Mucosa of rectum (tissue), 2 donors: ENCODE data around the gene MAST4.

Experiments
- H3K27ac ChIP-seq, 2 donors: one replicate each; pipeline ENCODE4 v1.7.0; 2013; ENCODE audit warnings: inconsistent platforms in 2 of 2, low read depth in 2 of 2, low read length in 2 of 2
- H3K27me3 ChIP-seq, 2 donors: one replicate each; pipeline ENCODE4 v1.7.0; 2013; ENCODE audit warnings: low read length in 2 of 2; ENCODE audit not compliant: control insufficient read depth in 2 of 2, insufficient read depth in 2 of 2
- H3K36me3 ChIP-seq, 2 donors: one replicate each; pipeline ENCODE4 v1.7.0; 2013; ENCODE audit warnings: low read length in 2 of 2; ENCODE audit not compliant: control insufficient read depth in 2 of 2, insufficient read depth in 2 of 2
- H3K4me1 ChIP-seq, 2 donors: one replicate each; pipeline ENCODE4 v1.7.0; 2013; ENCODE audit warnings: low read length in 2 of 2, mild to moderate bottlenecking in 1 of 2; ENCODE audit not compliant: control insufficient read depth in 2 of 2, insufficient read depth in 2 of 2
- H3K4me3 ChIP-seq, 2 donors: one replicate each; pipeline ENCODE4 v1.7.0; 2013; ENCODE audit warnings: low read length in 2 of 2
- H3K9ac ChIP-seq, 2 donors: one replicate each; pipeline ENCODE4 v1.7.0; 2013; ENCODE audit warnings: low read length in 2 of 2, low read depth in 1 of 2, mild to moderate bottlenecking in 1 of 2
- H3K9me3 ChIP-seq, 2 donors: one replicate each; pipeline ENCODE4 v1.7.0; 2013; ENCODE audit warnings: low read length in 2 of 2; ENCODE audit not compliant: control insufficient read depth in 2 of 2
- donor health status: healthy.
- donor health status: Normal muscosa, but diverticular disease.

MAST4 gene

DNA sequence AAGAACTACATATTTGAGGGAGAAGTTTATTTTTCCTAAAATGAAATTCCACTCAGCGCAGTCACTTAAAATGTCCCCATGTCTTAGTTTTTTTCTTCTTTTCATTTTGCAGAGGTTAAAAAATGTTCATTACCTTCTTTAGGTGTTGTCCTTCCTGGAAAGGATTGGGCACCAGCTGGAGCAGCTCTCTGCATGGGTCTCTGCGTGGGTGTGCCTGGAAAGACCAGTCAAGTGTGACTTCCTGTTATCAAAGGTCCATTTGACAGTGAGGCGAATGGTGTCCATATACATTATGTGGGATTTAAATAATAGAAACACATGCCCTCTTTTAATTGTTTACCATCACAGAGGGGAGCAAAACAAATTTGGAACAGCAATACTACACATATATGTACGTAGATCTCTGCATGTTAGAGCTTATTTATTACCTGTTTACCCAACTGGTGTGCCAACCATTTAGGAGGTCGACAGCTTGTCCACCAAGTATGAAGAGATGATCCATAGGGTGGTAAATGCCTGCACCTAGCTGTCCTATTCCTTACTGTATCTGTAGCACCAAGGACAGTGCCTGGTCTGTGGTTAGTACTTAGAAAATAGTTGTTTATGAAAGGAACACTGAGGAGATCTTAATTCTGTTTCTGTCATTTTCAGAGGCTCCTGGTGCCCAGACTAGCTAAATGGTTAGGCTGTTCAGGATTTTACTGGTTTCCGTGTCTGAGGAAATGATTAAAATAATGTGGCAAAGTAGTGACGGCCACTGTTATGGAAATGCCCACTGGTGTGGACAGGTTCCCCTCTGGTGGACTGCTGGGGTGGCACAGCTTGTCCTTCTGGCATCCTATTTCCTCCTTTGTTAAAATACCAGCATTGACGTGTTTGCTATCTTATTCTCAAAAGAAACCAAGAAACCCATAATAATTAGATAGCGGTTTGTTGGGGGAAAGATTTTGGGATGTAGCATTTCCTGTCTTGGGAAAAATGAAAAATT lies 200.4 kb downstream of the MAST4 start:
- Histone ChIP-seq H3K27ac (no peak overlapping the region), H3K27me3 (no peaks in the 10 kb centered on the region), H3K9me3 (no peaks in the 10 kb centered on the region), H3K36me3 (no peaks in the 10 kb centered on the region), H3K4me1 (no peaks in the 10 kb centered on the region), H3K9ac (no peak overlapping the region), H3K4me3 (no peak overlapping the region)

GRCh38 chr5:66802941-66803340 lies 206.7 kb downstream of the MAST4 start:
- H3K9me3 ChIP-seq, result no peaks in the 10 kb centered on the region
- peaks cover 0 to 4% of the 10 kb centered on the region in 2 donors for H3K27me3 ChIP-seq
- no peak overlapping the region for H3K4me3 ChIP-seq
- no peak overlapping the region for H3K9ac ChIP-seq
- no peaks in the 10 kb centered on the region for H3K4me1 ChIP-seq
- H3K27ac ChIP-seq, result no peak overlapping the region
- no peaks in the 10 kb centered on the region for H3K36me3 ChIP-seq

GRCh38 chr5:66805514-66806430 lies 209.6 kb downstream of the MAST4 start:
- peaks cover 0 to 4% of the 10 kb centered on the region in 2 donors for H3K27me3 ChIP-seq
- no peaks in the 10 kb centered on the region for H3K36me3 ChIP-seq
- H3K9ac ChIP-seq, result no peak overlapping the region
- no peak overlapping the region for H3K4me3 ChIP-seq
- H3K27ac ChIP-seq, result no peak overlapping the region
- no peaks in the 10 kb centered on the region for H3K4me1 ChIP-seq
- no peaks in the 10 kb centered on the region for H3K9me3 ChIP-seq

GRCh38 chr5:66807743-66808142 lies 211.6 kb downstream of the MAST4 start:
- H3K4me3 ChIP-seq, result no peak overlapping the region
- H3K36me3 ChIP-seq, result no peaks in the 10 kb centered on the region
- no peak overlapping the region for H3K9ac ChIP-seq
- H3K4me1 ChIP-seq, result no peaks in the 10 kb centered on the region
- peaks cover 0 to 4% of the 10 kb centered on the region in 2 donors for H3K27me3 ChIP-seq
- H3K9me3 ChIP-seq, result no peaks in the 10 kb centered on the region
- no peak overlapping the region for H3K27ac ChIP-seq

- H3K4me3 ChIP-seq, result no peak overlapping the region
- no peaks in the 10 kb centered on the region for H3K4me1 ChIP-seq
- H3K9ac ChIP-seq, result no peak overlapping the region
- H3K27ac ChIP-seq, result no peak overlapping the region
- no peaks in the 10 kb centered on the region for H3K9me3 ChIP-seq
- H3K27me3 ChIP-seq, result peaks cover 0 to 4% of the 10 kb centered on the region in 2 donors
- no peaks in the 10 kb centered on the region for H3K36me3 ChIP-seq
These were observed 212.5 kb downstream of the MAST4 start for GRCh38 chr5:66808663-66809062.

GRCh38 chr5:66810151-66810550 lies 214.0 kb downstream of the MAST4 start:
- H3K36me3 ChIP-seq, result no peaks in the 10 kb centered on the region
- no peak overlapping the region for H3K4me3 ChIP-seq
- H3K9me3 ChIP-seq, result no peaks in the 10 kb centered on the region
- H3K4me1 ChIP-seq, result no peaks in the 10 kb centered on the region
- no peaks in the 10 kb centered on the region for H3K27me3 ChIP-seq
- no peak overlapping the region for H3K9ac ChIP-seq
- H3K27ac ChIP-seq, result no peak overlapping the region

GRCh38 chr5:66810848-66811261 lies 214.7 kb downstream of the MAST4 start:
- H3K9ac ChIP-seq, result no peak overlapping the region
- no peaks in the 10 kb centered on the region for H3K36me3 ChIP-seq
- no peak overlapping the region for H3K27ac ChIP-seq
- no peak overlapping the region for H3K4me3 ChIP-seq
- H3K9me3 ChIP-seq, result no peaks in the 10 kb centered on the region
- no peaks in the 10 kb centered on the region for H3K27me3 ChIP-seq
- no peaks in the 10 kb centered on the region for H3K4me1 ChIP-seq

- Histone ChIP-seq H3K36me3 (no peaks in the 10 kb centered on the region), H3K9me3 (no peaks in the 10 kb centered on the region), H3K27me3 (no peaks in the 10 kb centered on the region), H3K4me1 (no peaks in the 10 kb centered on the region), H3K4me3 (no peak overlapping the region), H3K27ac (no peak overlapping the region), H3K9ac (no peak overlapping the region)
These were observed 216.1 kb downstream of the MAST4 start for GRCh38 chr5:66812291-66812690.

GRCh38 chr5:66813306-66813705 lies 217.1 kb downstream of the MAST4 start:
- H3K27ac ChIP-seq, result no peak overlapping the region
- H3K4me1 ChIP-seq, result no peaks in the 10 kb centered on the region
- H3K4me3 ChIP-seq, result no peak overlapping the region

More at GRCh38 chr5:66813306-66813705, 217.1 kb downstream of the MAST4 start:
- Histone ChIP-seq H3K9me3 (no peaks in the 10 kb centered on the region), H3K36me3 (no peaks in the 10 kb centered on the region), H3K27me3 (no peaks in the 10 kb centered on the region), H3K9ac (no peak overlapping the region)
